Stimulated activated CD8-positive, alpha-beta memory T cell treated with anti-CD3 and anti-CD28 coated beads, Interleukin-4, amount 100 ng/mL, for 4 hours (primary cell): ENCODE results near the gene HJURP.

ENCODE experiments used
- DNase-seq, 2 donors: peaks; one replicate each; pipeline ENCODE4 v3.0.0-alpha.2; 2020; ENCODE audit warnings: low read depth in 2 of 2, low spot score in 1 of 2

The HJURP gene

DNA sequence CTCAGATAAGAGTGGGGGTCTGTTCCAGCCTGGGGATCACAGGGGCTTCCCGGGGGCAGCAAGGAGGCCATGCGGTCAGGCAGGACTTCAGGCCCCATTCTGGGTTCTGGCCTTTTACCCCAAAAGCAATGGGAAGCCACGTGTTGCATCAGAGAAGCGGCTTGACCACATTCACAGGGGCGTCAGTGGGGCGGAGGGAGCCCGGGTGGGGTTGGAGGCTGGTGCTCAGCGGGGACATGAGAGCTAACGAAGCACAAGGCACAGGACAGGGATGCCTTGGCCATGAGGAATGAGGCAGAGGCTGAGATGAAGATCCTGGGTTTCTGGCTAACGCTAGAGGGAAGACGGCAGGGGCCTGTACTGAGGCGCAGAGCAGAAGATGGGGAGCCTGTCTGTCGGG lies 6.1 kb downstream of the HJURP start:
- DNase-seq, result no peak

DNA sequence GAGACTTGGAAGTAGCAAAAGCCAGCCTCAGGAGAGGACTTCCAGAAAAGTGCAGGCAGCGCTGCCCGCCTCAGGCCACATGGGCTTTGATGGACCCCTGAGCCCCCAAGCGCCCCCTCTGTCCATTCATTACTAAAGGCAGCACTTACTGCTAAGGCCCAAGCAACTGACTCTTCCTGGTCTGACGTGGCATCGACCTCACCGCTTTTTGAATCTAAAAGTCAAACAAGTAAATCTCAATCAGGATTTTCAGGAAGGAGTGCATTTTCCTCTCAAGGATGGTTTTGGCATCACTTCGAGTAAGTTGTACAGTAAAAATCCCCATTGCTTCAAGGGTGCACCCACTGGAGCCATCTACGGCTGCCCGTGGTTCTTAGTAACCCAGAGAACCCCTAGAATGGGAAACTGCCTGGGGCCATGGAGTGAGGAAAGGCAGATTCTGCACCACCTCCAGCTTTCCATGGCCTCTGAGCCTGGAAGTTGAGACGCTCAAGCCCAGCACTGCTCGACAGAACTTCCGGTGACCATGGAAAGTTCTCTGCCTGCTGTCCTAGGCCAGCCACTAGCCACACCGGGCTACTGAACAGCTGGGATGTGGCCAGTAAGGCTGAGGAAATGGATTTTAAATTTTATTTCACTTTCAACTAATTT lies 7.0 kb downstream of the HJURP start:
- no peak for DNase-seq

DNA sequence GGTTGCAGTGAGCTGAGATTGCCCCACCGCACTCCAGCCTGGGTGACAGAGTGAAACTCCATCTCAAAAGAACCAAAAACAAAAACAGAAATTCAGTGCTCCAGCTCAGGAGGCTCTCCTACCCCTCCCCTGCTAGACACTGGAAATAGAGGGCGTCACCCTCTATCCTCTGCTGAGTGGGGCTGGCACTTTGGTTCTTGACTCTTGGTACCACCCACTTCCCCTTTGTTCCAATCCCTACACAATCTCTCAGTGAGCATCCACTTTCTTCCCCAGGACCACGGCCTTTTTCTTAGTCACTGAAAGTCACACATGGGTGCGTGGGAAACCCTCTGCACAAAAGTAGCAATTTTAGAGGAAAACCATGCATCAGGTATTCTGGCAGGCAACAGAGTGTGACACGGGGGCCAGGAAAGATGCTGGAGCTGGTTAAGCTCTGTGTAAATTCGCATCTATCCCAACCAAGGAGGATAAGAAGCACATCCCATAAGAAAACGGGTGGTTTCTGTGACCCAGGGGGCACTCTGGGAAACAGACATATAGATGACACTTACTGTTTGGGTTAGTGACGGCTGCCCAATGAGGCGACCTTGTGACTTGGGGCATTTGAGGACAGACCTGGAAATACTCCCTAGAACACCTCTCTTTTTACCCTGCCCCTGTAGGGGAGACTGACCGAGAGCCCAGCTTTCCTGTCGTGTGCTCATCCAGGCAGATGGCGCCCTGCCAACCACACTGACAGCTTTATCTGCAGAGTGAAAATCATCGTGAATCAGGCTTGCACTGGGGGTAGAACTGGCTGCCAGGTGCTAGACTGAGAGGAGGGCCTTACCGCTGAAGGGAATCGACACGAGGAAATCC lies 7.7 kb downstream of the HJURP start:
- DNase-seq, result no peak

DNA sequence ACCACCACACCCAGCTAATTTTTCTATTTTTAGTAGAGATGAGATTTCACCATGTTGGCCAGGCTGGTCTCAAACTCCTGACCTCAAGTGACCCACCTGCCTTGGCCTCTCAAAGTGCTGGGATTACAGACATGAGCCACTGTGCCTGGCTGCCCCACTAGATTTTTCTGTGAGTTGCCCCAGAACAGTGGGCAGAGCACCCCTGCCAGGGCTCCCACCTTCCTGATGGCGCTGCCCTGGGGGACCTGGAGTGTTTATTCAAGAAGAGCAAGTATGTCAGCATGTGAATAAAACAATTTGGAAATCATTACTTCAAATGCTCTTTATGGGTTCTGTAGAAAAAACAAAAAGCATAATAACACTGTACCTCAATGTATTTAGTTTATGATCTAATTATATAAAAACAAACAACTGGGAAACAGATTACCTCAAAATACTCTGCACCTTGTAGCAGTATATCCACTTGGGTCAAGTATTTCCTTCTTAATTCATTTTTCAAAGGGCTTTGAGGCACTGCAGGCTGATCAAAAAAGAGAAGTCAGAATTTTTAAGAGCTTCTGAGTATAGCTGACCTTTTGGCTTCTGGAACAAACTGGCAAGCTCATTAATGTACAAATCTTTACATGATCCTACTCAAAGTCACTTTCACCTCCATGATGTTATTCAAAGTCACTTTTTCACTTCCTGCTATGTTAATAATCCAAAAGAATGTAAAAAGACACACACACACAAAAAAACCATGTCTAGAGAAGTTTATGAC lies 8.9 kb downstream of the HJURP start:
- DNase-seq, result no peak

DNA sequence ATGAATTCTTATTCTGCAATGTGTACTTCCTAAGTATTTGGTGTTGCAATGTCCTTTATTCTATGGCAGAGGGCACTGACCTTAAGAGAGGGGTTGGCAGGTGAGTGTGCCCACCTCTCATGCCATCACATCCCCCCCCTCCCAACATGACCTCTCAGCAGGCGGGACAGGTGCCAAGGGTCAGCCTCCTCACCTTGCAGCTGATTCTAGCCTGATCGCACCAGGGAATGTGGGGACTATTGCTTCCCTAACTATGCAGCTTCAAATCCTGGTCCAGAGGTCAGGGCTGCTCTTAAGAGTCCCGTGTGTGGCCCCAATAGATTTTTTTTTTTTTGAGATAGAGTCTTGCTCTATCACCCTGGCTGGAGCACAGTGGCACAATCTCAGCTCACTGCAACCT lies 9.5 kb downstream of the HJURP start:
- no peak for DNase-seq

DNA sequence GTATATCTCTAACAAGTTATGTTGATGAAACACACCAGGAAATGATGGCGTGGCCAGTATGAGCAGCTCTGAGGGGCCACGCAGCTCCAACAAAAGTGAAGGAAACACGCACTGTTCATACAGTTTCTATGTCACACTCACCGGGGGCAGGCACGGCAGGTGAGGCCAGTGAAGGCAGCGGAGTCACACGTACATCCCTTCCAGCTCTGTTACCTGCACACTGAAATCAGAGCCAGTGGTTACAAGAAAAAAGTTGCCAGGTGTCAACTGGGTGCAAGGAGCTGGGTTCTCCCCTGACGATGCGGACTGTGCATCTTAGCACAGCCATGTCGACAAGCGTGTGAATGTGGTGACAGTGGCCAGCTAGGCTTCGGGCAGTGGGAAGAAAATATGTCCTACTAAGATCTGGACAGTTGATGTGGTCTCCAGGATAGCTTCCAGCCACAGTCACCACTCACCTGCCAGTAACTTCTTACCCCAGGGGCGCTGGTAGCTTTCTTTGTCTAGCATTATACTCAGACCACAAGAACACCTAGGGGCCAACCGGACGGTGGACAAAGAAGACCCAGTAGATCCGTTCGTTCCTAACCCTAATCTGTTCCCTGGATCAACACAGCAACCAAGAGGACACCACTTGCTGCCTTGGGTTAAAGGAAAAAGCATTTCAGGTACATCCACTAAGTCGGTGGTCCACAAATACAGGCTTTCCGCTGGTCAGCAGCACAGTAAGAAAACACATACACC lies 10.1 kb downstream of the HJURP start:
- DNase-seq, result no peak

DNA sequence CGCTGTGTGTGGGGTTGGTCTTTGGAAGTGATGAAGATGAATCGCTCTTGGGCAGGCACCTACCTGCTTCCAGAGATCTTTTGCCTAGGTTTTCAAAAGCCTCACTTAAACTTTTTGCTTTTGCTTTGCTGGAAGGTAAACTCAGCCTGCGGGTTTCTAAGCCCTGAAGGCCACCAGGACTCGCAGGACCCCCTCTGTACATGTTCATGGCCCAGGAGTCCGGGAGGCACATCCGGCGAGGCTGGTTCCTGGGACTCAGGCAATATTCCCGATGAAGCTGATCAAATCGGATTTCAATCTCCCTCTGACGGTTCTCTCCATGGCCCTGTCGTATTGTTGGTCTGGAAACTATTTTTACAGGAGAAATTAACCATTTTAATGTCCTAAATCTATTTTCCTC lies 13.2 kb downstream of the HJURP start:
- no peak for DNase-seq

DNA sequence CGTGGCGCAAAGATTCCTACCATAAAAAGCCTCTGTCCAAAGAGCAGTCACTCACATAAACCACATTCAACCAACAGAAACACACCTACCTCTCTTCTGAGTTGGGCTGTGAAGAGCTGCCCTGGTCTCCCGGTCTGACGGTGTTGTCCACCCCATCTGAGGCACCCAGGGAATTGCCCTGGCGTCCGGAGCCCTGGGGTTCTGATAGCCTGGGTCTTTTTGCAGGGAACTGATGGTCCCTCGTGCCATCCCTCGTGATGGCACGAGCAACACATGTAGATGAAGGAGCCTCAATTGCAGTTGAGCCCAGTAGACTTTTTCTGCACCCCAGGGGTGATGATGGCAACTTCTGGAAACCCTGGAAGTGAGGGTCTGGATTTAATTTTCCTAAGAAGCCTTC lies 13.8 kb downstream of the HJURP start:
- DNase-seq, result no peak

DNA sequence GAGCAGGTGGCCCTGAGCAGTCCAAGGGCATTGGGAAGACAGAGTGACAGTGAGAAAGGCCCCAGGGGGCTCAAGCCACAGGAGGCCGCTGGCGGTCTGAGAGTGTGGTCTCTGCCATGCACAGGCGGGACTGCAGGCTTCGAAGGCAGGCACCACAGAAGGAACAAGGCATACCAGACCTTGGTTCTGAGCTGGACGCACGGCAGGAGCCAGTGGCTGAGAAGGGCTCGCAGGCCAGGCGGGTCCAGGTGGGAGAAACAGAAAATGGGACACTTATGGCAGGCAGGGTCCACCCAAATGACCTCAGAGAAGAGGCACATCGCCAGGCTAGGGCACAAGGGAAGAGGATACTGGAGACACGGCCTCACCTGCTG lies 14.9 kb downstream of the HJURP start:
- DNase-seq, result no peak

DNA sequence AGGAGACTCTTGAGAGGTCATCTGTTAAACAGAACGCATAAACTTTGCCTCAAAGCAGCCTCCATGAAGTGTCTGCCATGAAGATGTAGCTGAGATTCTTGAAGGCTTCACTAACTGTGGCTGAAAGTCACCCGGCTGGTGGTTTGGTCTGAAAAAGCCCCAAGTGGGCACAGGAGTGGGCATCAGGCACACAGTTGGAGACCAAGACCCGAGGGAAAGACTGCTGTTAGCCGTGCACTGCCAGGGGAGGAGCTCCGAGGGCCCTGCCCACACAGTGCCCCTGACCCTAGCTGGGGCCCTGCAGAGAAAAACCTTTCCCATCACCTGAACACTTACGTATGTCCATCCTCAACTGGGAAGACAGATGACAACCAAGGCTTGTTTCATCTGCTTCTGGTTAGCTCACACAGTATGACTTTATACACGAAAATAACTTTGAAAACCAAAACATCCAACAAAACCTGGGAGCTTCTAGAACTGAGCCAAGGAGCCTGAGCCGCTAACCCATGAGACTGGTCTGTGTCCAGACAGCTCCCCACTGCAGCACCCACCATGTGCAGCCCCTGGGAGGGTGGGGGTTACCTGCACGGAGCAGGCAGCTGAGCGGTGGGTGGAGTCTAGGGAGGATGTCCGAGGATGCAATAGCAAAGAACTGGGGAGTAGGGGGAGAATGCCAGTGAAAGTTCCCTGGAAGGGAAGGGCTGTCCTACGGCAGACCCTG lies 15.4 kb downstream of the HJURP start:
- no peak for DNase-seq

DNA sequence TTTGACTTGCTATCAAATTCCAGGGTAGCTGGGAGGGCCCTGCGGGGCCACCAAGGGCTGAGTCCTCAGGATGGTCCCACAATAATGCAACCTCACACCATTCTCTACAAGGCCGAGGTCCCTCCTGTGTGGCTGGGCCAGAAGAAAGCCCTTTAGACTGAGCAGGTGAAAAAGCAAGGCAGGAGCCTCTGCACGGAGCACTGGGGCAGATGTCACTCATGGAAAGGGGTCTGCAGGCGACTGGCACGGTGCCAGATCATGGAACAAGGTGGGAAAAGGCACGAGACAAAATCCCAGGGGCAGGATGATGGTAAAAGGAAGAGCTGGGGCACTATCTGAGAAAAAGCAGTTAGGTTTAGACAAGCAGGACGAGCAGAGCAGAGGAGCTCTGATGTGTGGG lies 16.1 kb downstream of the HJURP start:
- DNase-seq, result no peak

DNA sequence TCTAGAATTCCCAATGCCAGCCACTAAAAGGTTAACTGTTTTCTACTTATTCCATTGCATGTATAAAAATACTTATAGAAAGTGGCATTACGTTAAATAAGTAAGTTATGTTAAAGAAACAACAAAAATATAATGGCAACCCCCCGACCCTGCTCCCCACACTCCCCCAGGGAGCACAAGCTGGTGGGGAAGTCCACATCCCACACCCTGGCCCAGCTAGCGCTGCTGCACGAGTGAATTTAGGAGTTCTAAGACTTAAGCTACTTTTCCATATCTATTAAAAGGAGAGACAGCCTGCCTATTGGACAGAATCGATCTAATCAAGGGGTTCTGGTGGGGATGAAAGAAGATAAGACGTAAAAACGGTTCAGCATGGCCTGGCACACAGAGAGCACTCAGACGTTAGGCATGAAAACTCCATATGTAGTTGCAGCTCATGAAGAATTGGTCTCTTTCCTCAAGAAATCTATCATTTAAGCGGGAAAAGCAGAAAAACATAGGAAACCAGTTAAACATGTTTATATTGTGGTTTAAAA lies 16.6 kb downstream of the HJURP start:
- DNase-seq, result no peak

DNA sequence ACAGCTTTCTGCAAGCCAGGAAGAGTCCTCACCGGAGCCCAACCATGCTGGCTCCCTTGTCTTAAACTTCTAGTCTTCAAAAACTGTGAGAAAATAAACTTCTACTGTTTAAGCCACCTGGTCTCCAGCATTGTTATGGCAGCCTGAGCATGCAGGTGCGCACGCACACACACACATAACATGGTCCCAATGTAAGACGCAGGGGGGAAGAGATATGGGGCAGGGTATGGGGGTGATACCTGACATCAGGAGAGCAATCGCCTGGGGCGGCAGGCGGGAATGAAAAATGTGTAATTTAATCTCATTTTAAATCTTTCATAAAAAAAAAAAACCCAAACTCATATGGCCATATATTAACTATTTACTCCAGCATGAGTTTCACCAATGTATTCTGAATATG lies 18.0 kb downstream of the HJURP start:
- DNase-seq, result no peak

DNA sequence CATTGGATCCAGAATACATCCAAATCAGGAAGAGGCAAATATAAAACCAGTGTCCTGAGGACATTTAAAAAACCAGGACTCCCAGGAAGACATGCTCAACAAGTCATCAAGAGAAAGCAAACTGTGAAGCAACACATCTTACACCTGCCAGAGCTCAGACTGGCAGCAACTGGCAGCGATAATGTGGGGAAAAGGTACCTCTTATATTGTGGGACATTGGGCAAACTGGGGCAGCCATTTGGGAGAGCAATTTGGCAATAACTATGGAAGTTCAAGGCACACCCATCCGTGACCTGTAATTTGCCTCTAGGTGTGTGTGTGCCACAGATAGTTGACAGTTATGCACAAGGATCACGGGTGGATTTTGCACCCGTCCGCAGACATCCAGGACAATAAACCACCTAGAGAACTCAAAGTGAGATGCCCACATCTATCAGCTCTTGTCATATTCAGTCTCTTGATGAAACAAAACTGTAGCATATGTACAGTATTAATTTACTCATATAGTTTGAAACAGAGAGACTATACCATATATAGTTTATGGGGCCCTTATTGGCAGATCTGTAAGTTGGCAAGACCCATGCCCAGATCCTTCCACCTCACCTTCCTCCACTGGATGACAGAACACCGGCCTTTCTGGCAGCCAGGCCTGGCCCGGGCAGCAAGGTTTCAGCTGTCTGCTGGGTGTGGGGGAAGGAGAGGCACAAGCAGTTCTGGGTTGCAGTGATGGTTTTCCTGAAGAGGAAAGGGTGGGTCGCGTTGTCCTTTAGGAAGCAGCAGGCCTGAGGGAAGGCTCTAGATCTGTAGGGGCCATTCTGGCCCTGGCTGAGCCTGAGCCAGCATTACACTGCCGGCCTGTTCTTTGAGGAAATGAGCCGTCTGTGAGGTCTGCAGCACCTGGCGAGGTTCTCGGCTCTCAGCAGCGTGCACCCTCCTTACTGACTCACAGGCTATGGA lies 18.8 kb downstream of the HJURP start:
- no peak for DNase-seq

DNA sequence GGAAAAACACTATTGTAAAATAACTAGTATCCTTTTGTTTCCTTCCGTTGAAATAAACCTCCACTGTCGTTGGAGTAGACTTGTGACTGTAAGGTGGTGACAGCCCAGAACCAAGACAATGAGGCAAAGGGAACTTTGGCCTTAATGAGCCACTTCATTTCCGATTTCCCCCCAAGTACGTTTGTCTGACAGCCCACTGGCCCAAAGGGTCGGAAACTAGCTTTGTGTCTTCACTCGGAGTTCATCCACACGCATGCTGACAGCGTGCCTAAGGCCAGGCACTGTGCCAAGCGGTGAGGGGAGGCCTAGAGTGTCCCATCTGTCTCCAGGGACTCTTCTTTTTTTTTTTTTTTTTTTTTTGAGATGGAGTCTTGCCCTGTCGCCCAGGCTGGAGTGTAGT lies 21.0 kb downstream of the HJURP start:
- no peak for DNase-seq

DNA sequence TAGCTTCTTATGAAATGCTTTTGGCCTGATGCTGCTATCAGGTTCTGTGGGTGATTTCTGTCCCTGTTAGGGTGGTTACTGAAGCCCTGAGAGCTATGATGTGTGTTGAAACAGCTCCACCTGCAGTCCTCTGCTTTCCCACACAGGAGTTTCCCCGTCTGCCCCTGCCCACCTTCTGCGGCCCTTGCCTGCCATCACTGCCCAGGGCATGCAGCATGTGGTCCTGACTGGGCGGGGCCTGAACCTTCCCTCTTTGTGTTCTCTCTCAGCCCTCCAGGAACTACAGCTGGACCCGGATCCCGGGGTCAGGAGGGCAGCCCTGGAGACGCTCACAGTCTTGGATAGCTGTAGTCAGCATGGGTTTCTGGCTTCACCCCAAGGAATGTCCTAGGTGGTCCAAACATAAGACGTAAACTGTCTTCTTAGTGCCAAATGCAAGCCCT lies 21.4 kb downstream of the HJURP start:
- no peak for DNase-seq

DNA sequence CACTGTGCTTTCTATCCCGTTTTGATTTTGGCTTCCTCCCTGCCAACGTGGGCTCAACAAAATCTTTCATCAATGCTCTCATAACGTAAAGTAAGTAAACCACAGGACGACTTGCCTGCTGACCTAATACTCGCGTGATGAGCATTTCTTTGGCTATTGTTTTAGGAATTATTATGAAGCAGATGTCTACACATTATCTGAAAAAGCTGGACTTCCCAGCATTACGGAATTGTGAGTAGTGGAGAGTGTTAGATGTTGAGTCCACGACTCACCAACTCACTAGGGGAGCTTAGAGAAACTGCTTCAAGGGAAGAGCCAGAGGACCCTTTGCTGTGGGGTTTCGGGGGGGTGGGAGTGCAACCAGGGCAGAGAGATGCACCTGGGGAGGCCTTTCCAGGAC lies 21.9 kb downstream of the HJURP start:
- no peak for DNase-seq

DNA sequence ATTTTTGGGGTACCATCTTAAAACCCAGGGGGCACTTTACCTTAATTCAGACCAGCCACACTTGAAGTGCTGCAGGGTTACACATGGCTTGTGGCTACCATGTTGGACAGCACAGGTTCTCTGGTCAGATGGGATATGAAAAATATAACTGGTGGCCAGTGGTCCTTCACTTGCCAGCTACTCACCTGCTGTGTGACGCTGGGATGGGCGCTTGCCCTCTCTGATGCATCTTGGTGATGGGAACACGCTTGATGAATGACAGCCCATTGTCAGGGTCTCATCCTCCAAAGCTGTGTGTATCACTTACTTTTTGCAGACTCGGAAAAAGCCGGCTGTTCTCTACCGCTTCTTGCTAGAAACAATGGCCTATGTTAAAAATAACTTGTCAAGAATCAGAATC lies 22.5 kb downstream of the HJURP start:
- no peak for DNase-seq

DNA sequence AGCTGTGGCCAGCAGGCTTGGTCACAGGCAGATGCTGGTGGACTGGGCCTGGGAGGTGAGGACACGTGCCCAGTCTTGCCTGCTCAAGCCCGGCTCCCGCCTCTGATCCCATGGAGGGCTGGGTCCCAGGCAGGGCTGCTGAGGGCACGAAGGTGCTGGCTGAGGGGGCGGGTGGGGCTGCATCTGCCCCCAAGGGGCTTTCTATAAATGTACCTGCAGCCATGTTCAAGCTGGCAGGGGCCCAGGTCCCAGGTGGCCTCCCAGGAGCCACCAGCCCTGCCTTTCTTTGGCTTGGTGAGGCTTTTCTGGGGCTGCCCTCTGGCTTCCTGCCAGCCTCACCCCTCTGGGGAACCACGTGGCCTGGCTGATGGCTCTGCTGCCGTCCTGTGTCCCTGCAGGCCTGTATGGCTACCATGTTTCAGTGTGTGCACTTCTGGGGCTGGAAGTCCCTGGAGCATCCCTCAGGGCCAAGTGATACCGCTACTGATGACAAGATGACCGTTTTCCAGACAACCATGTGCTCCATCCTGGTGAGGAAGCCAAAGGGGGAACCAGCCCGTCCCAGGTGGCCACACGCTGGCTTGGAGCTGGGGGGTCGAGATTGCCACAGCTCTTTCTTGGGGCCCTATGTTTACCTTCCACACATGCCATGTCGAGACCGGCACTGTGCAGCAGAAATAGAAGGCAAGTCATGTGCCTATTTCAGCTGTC lies 23.2 kb downstream of the HJURP start:
- no peak for DNase-seq
